HG02938 (cell line): Measurements from ENCODE around the gene OPN1MW3.
"Not testable (repeated sequence)": the region's sequence is repeated elsewhere in the genome, so short reads cannot be mapped to it uniquely, and the experiment has no call there.

Experiments
- ATAC-seq: cut with Tn5 transposase; IDR thresholded peaks from one replicate; pipeline ENCODE4 v1.9.1; 2021; ENCODE audit warnings: mild to moderate bottlenecking, moderate library complexity; ENCODE audit not compliant: unreplicated experiment

OPN1MW3 gene

GRCh38 chrX:154295664-154296310 lies 38.4 kb downstream of the OPN1MW3 start, which contains the start of gene TKTL1:
Gene TKTL1, plus strand, starts transcription at chrX:154295795. Its CDS starts 65 bp downstream, at chrX:154295860.
- no peak for ATAC-seq

- no peak for ATAC-seq
Observed at GRCh38 chrX:154296731-154297130, 39.3 kb downstream of the OPN1MW3 start.

- no peak for ATAC-seq
Observed at GRCh38 chrX:154298312-154298711, 40.9 kb downstream of the OPN1MW3 start.

DNA sequence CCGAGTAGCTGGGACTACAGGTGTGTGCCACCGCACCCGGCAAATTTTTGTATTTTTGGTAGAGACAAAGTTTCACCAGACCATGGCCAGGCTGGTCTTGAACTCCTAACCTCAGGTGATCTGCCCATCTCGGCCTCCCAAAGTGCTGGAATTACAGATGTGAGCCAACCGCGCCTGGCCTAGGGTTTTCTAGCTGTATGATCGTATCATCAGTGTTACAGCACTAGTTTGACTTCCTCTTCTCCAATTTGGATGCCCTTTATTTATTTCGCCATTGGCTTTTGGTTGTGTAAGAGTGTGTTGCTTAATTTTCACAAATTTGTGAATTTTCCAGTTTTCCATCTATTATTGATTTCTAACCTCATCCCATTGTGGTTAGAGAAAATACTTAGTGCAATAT lies 43.4 kb downstream of the OPN1MW3 start:
- ATAC-seq, result no peak

GRCh38 chrX:154302998-154303397 lies 45.6 kb downstream of the OPN1MW3 start:
- not testable (repeated sequence) for ATAC-seq

- ATAC-seq, result no peak
Observed at GRCh38 chrX:154303476-154303875, 46.1 kb downstream of the OPN1MW3 start.

GRCh38 chrX:154304846-154305245 lies 47.5 kb downstream of the OPN1MW3 start:
- ATAC-seq, result no peak

- no peak for ATAC-seq
Observed at GRCh38 chrX:154305541-154306205, 48.3 kb downstream of the OPN1MW3 start.

DNA sequence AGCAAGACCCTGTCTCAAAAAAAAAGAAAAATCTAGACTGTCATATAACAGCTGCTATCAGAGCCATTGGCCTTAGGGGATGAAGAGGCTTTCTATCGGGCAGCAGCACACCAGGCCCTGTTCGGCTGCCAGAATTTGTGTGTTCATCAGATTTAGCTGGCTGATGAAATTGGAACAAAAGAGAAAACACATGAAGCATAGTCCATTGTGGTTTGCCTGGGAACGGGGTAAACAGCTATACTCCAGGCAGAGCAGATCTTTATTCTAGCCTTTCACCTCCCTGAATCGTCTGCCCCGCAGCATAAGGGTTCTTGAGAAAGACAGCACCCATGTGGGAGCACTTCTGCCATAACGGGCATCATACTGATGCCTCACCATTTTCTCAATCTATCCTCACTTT lies 49.8 kb downstream of the OPN1MW3 start:
- no peak for ATAC-seq

DNA sequence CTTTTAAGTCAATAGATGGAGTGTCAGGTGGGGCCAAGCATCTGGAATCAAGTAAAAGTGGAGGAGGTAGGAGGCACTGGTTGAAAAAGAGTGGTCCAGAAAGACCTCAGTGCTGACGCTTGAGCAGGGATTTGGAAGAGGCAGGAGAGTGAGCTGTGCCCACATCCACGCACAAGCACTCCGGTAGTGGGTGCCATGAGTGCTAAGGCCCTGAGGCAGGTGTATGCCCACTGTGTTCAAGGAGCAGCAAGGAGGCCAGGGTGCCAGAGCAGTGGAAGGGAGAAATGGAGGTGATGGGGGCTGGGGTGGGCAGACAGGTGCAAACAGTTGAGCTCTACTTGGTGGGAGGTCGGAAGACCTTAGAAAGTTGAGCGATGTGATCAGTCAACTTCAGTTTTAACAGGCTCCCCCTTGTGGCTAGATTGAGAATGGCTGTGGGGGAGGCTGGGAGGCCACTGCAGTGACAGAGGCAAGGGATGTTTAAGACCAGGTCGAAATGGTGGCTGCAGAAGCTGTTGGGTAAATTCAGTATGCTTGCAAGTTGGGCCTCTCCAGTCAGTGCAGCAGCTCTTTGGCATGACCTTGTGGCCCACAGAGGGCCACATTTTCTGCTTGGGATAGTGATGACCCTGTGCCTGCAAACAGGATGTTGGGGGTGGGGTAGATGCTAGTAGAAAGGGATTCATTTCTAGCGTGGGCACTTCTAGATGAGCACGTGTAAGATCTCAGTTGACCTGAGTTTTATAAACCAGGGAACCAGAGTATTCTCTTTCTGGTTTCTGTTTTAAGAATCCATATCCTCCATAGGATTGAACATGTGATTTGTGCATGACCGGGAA lies 50.9 kb downstream of the OPN1MW3 start:
- ATAC-seq, result no peak

GRCh38 chrX:154309041-154309775 lies 51.8 kb downstream of the OPN1MW3 start:
- no peak for ATAC-seq

DNA sequence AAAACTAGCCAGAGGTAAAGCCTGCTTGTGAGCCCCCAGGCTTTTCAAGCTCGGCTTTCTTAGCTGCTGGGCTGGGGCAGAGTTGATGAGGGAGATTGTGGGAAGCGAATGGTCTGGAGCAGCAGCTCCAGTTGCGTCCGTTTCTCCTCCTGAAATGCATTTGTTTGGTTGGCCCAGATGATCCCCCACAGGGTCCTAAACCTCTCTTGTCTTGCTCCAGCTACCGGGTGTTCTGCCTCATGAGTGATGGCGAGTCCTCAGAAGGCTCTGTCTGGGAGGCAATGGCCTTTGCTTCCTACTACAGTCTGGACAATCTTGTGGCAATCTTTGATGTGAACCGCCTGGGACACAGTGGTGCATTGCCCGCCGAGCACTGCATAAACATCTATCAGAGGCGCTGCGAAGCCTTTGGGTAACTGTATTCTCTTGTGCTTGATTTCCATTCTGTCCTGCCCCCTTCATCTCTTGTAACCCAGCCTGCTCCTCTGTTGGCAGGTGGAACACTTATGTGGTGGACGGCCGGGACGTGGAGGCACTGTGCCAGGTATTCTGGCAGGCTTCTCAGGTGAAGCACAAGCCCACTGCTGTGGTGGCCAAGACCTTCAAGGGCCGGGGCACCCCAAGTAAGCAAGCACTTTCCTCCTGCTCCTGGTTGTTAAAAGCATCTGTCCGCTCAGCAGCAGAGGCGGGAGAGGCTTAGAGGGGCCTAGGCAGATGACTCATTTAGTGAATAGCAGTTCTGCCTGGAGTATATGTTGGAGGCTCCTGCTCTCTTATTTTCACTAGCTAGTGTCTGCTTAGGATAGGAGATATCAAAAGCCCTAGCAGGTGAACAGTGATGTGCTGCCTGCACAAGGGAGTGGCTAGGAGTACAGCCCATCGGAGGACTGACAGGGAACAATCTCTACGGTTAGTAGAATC lies 53.5 kb downstream of the OPN1MW3 start:
- no peak for ATAC-seq

- ATAC-seq, result no peak
Observed at GRCh38 chrX:154312116-154312515, 54.7 kb downstream of the OPN1MW3 start.

DNA sequence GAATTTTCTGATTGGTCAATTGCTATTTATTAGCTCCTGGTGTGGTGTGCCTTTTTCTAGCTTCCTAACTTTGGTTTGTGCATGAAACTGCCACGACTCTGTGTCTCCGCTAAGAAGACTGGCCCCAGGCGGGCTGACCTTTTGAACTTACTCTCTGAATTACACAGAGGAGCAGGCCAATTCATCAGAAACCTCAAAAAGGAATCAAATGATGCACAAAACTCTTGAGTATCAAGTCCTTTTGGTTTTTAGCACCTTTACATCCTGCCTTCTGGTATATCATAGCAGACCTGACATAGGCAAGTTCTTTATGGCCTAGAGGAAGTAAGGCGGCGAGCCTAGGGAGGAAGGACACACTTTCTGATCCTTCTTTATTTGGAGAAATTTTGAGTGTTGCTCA lies 55.8 kb downstream of the OPN1MW3 start:
- no peak for ATAC-seq

- no peak for ATAC-seq
Observed at GRCh38 chrX:154315416-154315815, 58.0 kb downstream of the OPN1MW3 start.

GRCh38 chrX:154317391-154317995 lies 60.1 kb downstream of the OPN1MW3 start:
- no peak for ATAC-seq

- ATAC-seq, result no peak
Observed at GRCh38 chrX:154320406-154320805, 63.0 kb downstream of the OPN1MW3 start.
